GM12873 (cell line): Measurements from ENCODE around the gene NBAS.

Experiments
- CTCF ChIP-seq: IDR thresholded peaks from 2 replicates; pipeline ENCODE4 v1.5.1; 2012; ENCODE audit warnings: low read depth, mild to moderate bottlenecking, moderate library complexity, low read length, control low read depth; ENCODE audit not compliant: insufficient read depth; ENCODE audit errors: missing control alignments

NBAS gene

DNA sequence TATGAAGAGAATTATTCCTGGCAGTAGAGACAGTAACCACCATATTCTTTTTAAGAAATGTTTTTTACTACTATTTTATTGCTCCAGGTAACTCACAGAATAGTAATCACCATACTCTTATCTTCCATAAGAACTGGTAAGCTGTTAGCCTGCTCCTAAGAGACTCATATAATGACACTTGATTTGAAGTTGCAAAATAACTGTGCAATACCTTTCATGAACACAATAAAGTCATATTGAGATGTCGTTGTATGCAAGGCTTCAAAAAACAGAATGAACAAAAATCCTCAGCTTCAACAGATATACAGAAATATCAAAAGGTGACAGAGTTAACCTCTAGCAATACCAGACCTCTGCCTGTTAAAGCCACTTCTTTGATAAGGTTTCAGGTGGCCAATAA, 360.1 kb downstream of the NBAS start:
- TF ChIP-seq CTCF = no peak

DNA sequence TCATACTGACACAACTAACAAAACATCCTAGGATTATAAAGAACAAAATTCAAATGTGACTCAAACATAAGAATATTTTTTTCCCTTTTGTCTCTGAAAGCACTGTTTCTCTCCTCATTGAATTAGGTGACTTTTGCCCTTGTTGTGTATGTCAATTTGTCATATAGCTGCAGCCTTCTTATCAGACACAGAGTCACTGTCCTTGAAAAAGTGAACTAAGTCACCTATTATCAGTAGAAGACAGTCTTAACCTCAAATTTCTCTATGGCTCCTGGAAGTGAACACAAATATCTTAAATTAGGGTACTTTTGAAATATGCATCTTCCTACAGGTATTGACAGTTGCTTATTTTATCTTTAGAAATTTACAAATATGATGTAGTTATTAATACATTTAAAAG, 360.6 kb downstream of the NBAS start:
- no peak for TF ChIP-seq CTCF

- TF ChIP-seq CTCF = no peak
Observed at GRCh38 chr2:15198051-15198450, 363.1 kb downstream of the NBAS start.

- TF ChIP-seq CTCF = no peak
Observed at GRCh38 chr2:15195813-15196212, 365.3 kb downstream of the NBAS start.

- no peak for TF ChIP-seq CTCF
Observed at GRCh38 chr2:15191789-15192188, 369.3 kb downstream of the NBAS start.

- TF ChIP-seq CTCF = peak; percentile 20
Observed at GRCh38 chr2:15189216-15189615, 371.9 kb downstream of the NBAS start.

GRCh38 chr2:15187702-15188101, 373.4 kb downstream of the NBAS start:
- TF ChIP-seq CTCF = no peak
